CD4-positive, alpha-beta T cell (primary cell): ENCODE measurements around the gene TRIM46. TPM values are rescaled to one million over a fixed set of nuclear protein-coding genes. Genes with fewer than 3 reads are reported as not detected.
A peak's percentile ranks its signal among the peaks of the same experiment; 100 is the strongest.

Source experiments
- ATAC-seq: fragments of 200-7000 bp; cut with Tn5 transposase; one replicate; pipeline ENCODE4 v1.10.0; 2022; ENCODE audit warnings: mild to moderate bottlenecking; ENCODE audit not compliant: poor library complexity
- CTCF ChIA-PET: fragments of 350-600 bp; sonication (Branson Sonifier 250); formaldehyde crosslinking; loops from one replicate; lab custom pipeline; 2021; ENCODE audit warnings: antibody characterized with exemption, inconsistent platforms; lab: Charles Lee
- POLR2A ChIA-PET: fragments of 350-600 bp; sonication (Branson Sonifier 250); formaldehyde crosslinking; loops from one replicate; lab custom pipeline; 2021; ENCODE audit warnings: antibody characterized with exemption, inconsistent platforms; lab: Charles Lee
- DNase-seq, 14 experiments: peaks; one replicate each; pipeline ENCODE4 v3.0.0-alpha.2; 2013 to 2020; ENCODE audit warnings: mixed read lengths in 2 of 14
- H3K27ac ChIP-seq, 2 donors: one replicate each; pipeline versions ENCODE4 v1.5.1 to v1.7.0; 2013; ENCODE audit warnings: low read length in 2 of 2, low read depth in 1 of 2, mild to moderate bottlenecking in 1 of 2
- H3K27me3 ChIP-seq, 2 experiments: 1 replicate in 1 of 2; 2 replicates in 1 of 2; pipeline versions ENCODE4 v1.6.1 to v1.7.0; 2013; ENCODE audit warnings: low read length in 2 of 2, control low read depth in 1 of 2, mild to moderate bottlenecking in 1 of 2, moderate library complexity in 1 of 2; ENCODE audit not compliant: insufficient read depth in 2 of 2, control insufficient read depth in 1 of 2
- H3K36me3 ChIP-seq: one replicate; pipeline ENCODE4 v1.6.1; 2013; ENCODE audit warnings: low read length, control low read depth; ENCODE audit not compliant: insufficient read depth
- H3K4me1 ChIP-seq: one replicate; pipeline ENCODE4 v1.6.1; 2013; ENCODE audit warnings: low read length, control low read depth; ENCODE audit not compliant: insufficient read depth
- H3K4me3 ChIP-seq: one replicate; pipeline ENCODE4 v1.5.1; 2013; ENCODE audit warnings: mild to moderate bottlenecking, low read length, moderate library complexity
- H3K9me3 ChIP-seq, 2 experiments: 1 replicate in 1 of 2; 2 replicates in 1 of 2; pipeline versions ENCODE4 v1.6.1 to v1.7.0; 2013; ENCODE audit warnings: low read length in 2 of 2, mild to moderate bottlenecking in 2 of 2, control low read depth in 1 of 2, moderate library complexity in 1 of 2; ENCODE audit not compliant: control insufficient read depth in 1 of 2, insufficient read depth in 1 of 2
- H3K27ac Mint-ChIP-seq: one replicate; pipeline ENCODE4 v1.8.0; 2020; ENCODE audit warnings: mixed read lengths
- H3K27me3 Mint-ChIP-seq: one replicate; pipeline ENCODE4 v1.8.0; 2021; ENCODE audit warnings: mixed read lengths
- H3K36me3 Mint-ChIP-seq: one replicate; pipeline ENCODE4 v1.8.0; 2021; ENCODE audit warnings: low read depth, mixed read lengths
- H3K4me1 Mint-ChIP-seq: one replicate; pipeline ENCODE4 v1.8.0; 2021; ENCODE audit warnings: low read depth, mixed read lengths
- H3K4me3 Mint-ChIP-seq: one replicate; pipeline ENCODE4 v1.8.0; 2020; ENCODE audit warnings: mild to moderate bottlenecking, mixed read lengths
- H3K9me3 Mint-ChIP-seq: one replicate; pipeline ENCODE4 v1.8.0; 2020; ENCODE audit warnings: mixed read lengths
- intact Hi-C, 2 experiments: fragments of 100-400 bp; cut with DNase I in 1 of 2; cut with micrococcal nuclease in 1 of 2; formaldehyde crosslinking; loops; one replicate each; pipeline versions ENCODE4 v1.15.1 to v1.9.0; 2023 to 2025; cut with DNase I, micrococcal nuclease
- total RNA-seq, 174 experiments: library from RNA in 2 of 174; stranded (reverse) in 2 of 174; gene quantifications; one replicate each; pipeline ENCODE4 v1.2.3 and lab custom pipeline; 2021 to 2026
- TF ChIP-seq, protein P1 (sequence below): fragments of 200-600 bp; IDR thresholded peaks from one replicate; pipeline ENCODE4 v1.8.0; 2022; ENCODE audit warnings: antibody characterized with exemption, mild to moderate bottlenecking

The TRIM46 gene
- total RNA-seq, 2 experiments from 2014 or later: 2.9 to 3.0 TPM

GRCh38 chr1:155131856-155132255 is 41.8 kb upstream of the TRIM46 start:
- ChIA-PET CTCF (interaction anchor here (1.2 kb wide), 1 partner anchor 36 kb away, joined by 4 read pairs; no protein-coding TSS in a partner anchor), POLR2A (interaction anchor here (0.7 to 1.2 kb wide), 2 partner anchors 41 to 42 kb away, joined by 3 read pairs; partner anchors contain the start of gene KRTCAP2)
- Mint-ChIP-seq H3K27ac (peak overlapping the region; percentile 82), H3K36me3 (peaks cover 37% of the 10 kb centered on the region), H3K4me1 (peaks cover 55% of the 10 kb centered on the region), H3K27me3 (peaks cover 26% of the 10 kb centered on the region), H3K4me3 (peak overlapping the region; percentile 72), H3K9me3 (no peaks in the 10 kb centered on the region)
- no peak overlapping the region for H3K4me3 ChIP-seq
- no peaks in the 10 kb centered on the region for H3K9me3 ChIP-seq
- peaks cover 7 to 13% of the 10 kb centered on the region in 2 experiments for H3K27me3 ChIP-seq
- no peaks in the 10 kb centered on the region for H3K36me3 ChIP-seq
- ATAC-seq: no peak
- peaks cover 55% of the 10 kb centered on the region for H3K4me1 ChIP-seq
- intact Hi-C loops: loop anchor here in 1 of 2 experiments (2.0 kb wide), 1 partner anchor 45 kb away; no protein-coding TSS in a partner anchor
- TF ChIP-seq, protein P1, sequence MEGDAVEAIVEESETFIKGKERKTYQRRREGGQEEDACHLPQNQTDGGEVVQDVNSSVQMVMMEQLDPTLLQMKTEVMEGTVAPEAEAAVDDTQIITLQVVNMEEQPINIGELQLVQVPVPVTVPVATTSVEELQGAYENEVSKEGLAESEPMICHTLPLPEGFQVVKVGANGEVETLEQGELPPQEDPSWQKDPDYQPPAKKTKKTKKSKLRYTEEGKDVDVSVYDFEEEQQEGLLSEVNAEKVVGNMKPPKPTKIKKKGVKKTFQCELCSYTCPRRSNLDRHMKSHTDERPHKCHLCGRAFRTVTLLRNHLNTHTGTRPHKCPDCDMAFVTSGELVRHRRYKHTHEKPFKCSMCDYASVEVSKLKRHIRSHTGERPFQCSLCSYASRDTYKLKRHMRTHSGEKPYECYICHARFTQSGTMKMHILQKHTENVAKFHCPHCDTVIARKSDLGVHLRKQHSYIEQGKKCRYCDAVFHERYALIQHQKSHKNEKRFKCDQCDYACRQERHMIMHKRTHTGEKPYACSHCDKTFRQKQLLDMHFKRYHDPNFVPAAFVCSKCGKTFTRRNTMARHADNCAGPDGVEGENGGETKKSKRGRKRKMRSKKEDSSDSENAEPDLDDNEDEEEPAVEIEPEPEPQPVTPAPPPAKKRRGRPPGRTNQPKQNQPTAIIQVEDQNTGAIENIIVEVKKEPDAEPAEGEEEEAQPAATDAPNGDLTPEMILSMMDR: no peak
- DNase-seq: no peak
- H3K27ac ChIP-seq: no peak overlapping the region

DNA sequence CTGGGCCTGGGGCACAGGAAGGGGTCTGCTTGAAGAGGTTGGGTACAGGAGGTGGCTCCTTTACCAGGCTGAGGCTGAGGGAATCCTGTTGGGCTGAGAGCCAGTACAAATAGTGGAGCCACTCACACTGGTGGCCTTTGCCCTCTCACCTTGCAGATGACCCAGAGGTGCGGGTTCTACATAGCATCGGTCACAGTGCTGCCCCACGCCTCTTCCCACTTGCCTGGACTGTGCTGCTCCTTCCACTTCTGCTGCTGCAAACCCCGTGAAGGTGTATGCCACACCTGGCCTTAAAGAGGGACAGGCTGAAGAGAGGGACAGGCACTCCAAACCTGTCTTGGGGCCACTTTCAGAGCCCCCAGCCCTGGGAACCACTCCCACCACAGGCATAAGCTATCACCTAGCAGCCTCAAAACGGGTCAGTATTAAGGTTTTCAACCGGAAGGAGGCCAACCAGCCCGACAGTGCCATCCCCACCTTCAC is 39.8 kb upstream of the TRIM46 start:
- H3K4me1 Mint-ChIP-seq: peaks cover 58% of the 10 kb centered on the region
- ChIA-PET CTCF (interaction anchor here (1.3 to 2.0 kb wide), 2 partner anchors 39 to 42 kb away, joined by 7 read pairs; partner anchors contain the start of gene KRTCAP2), POLR2A (no interaction called here)
- DNase-seq (no peak), ATAC-seq (no peak)
- peaks cover 12% of the 10 kb centered on the region for H3K27me3 Mint-ChIP-seq
- peaks cover 39% of the 10 kb centered on the region for H3K36me3 Mint-ChIP-seq
- peaks cover 0 to 3% of the 10 kb centered on the region in 2 experiments for H3K27me3 ChIP-seq
- peak overlapping the region; percentile 60 for H3K27ac Mint-ChIP-seq
- intact Hi-C loops: no loop called here
- H3K4me1 ChIP-seq: peaks cover 47% of the 10 kb centered on the region
- peak overlapping the region; percentile 95 for H3K4me3 Mint-ChIP-seq
- no peaks in the 10 kb centered on the region for H3K9me3 Mint-ChIP-seq
- no peak overlapping the region for H3K4me3 ChIP-seq
- peaks cover 7% of the 10 kb centered on the region for H3K36me3 ChIP-seq
- no peak overlapping the region for H3K27ac ChIP-seq
- H3K9me3 ChIP-seq: no peaks in the 10 kb centered on the region
- TF ChIP-seq, protein P1: no peak

- POLR2A ChIA-PET: interaction anchor here (2.3 kb wide), 1 partner anchor 8 kb away, joined by 10 read pairs; no protein-coding TSS in a partner anchor
- intact Hi-C loops: no loop called here
- H3K27me3 Mint-ChIP-seq: peaks cover 9% of the 10 kb centered on the region
Measured at GRCh38 chr1:155134322-155134721, 39.3 kb upstream of the TRIM46 start.

More at GRCh38 chr1:155134322-155134721, 39.3 kb upstream of the TRIM46 start:
- H3K27ac ChIP-seq: peak overlapping the region in 1 of 2 donors; percentile 99
- peaks cover 47% of the 10 kb centered on the region for H3K4me1 ChIP-seq
- Mint-ChIP-seq H3K4me3 (peak overlapping the region; percentile 95), H3K36me3 (peaks cover 39% of the 10 kb centered on the region), H3K4me1 (peaks cover 55% of the 10 kb centered on the region), H3K27ac (peak overlapping the region; percentile 98), H3K9me3 (no peaks in the 10 kb centered on the region)
- ATAC-seq (no peak), DNase-seq (peak in 1 of 14 experiments; percentile 22)
- TF ChIP-seq, protein P1: no peak
- no peak overlapping the region for H3K4me3 ChIP-seq
- no peaks in the 10 kb centered on the region for H3K27me3 ChIP-seq
- peaks cover 7% of the 10 kb centered on the region for H3K36me3 ChIP-seq
- no peaks in the 10 kb centered on the region for H3K9me3 ChIP-seq
- CTCF ChIA-PET: interaction anchor here (1.3 to 2.0 kb wide), 2 partner anchors 38 to 43 kb away, joined by 7 read pairs; partner anchors contain the start of gene KRTCAP2
